Neural cell (in vitro differentiated cells): ENCODE measurements around the gene CNTF. TPM values are rescaled to one million over a fixed set of nuclear protein-coding genes. Genes with fewer than 3 reads are reported as not detected.

Experiments
- H2AFZ ChIP-seq: fragments of 200-600, 300-800 bp; sonication (generic), shearing (Covaris generic); 2 replicates; pipeline ENCODE4 v1.6.0; 2014; ENCODE audit warnings: low read depth, mild to moderate bottlenecking, antibody characterized with exemption, low read length, moderate library complexity
- H3F3A ChIP-seq: fragments of 200-600 bp; shearing (Covaris generic); 2 replicates; pipeline ENCODE4 v1.6.1; 2016; ENCODE audit warnings: mild to moderate bottlenecking, moderate library complexity, mixed read lengths, antibody characterized with exemption, low read length; ENCODE audit not compliant: insufficient read depth, poor library complexity, severe bottlenecking
- H3K27ac ChIP-seq: fragments of 200-600, 300-800 bp; sonication (generic), shearing (Covaris generic); 2 replicates; pipeline ENCODE4 v1.5.1; 2014; ENCODE audit warnings: mild to moderate bottlenecking, low read length, moderate library complexity
- H3K27me3 ChIP-seq: fragments of 300-800, 200-600 bp; sonication (generic), shearing (Covaris generic); 2 replicates; pipeline ENCODE4 v1.6.0; 2014; ENCODE audit warnings: mild to moderate bottlenecking, low read depth, low read length, moderate library complexity; ENCODE audit not compliant: insufficient read depth
- H3K36me3 ChIP-seq: fragments of 300-800, 200-600 bp; sonication (generic), shearing (Covaris generic); 2 replicates; pipeline ENCODE4 v1.5.1; 2014; ENCODE audit warnings: mild to moderate bottlenecking, antibody characterized with exemption, low read length, moderate library complexity; ENCODE audit not compliant: insufficient read depth
- H3K4me2 ChIP-seq: fragments of 300-800, 200-600 bp; sonication (generic), shearing (Covaris generic); 2 replicates; pipeline ENCODE4 v1.6.0; 2014; ENCODE audit warnings: mild to moderate bottlenecking, low read length
- H3K4me3 ChIP-seq: fragments of 300-800, 200-600 bp; sonication (generic), shearing (Covaris generic); 2 replicates; pipeline ENCODE4 v1.5.1; 2014; ENCODE audit warnings: mild to moderate bottlenecking, low read length, moderate library complexity
- H3K79me2 ChIP-seq: fragments of 200-600 bp; shearing (Covaris generic); replicated peaks from 2 replicates; pipeline ENCODE4 v1.6.0; 2014; ENCODE audit warnings: mild to moderate bottlenecking, low read length, moderate library complexity; ENCODE audit not compliant: insufficient read depth
- H3K9ac ChIP-seq: fragments of 300-800, 200-600 bp; sonication (generic), shearing (Covaris generic); 2 replicates; pipeline ENCODE4 v1.6.1; 2016; ENCODE audit warnings: mild to moderate bottlenecking, low read length, mixed read lengths
- H3K9me2 ChIP-seq: fragments of 200-600 bp; shearing (Covaris generic); 2 replicates; pipeline ENCODE4 v1.6.1; 2016; ENCODE audit warnings: mild to moderate bottlenecking, low read length, mixed read lengths; ENCODE audit not compliant: insufficient read depth
- H3K9me3 ChIP-seq: fragments of 200-600, 300-800 bp; sonication (generic), shearing (Covaris generic); 2 replicates; pipeline ENCODE4 v1.6.1; 2016; ENCODE audit warnings: mild to moderate bottlenecking, mixed run types, low read length, moderate library complexity, mixed read lengths
- H4K20me1 ChIP-seq: fragments of 200-600 bp; shearing (Covaris generic); 2 replicates; pipeline ENCODE4 v1.6.1; 2016; ENCODE audit warnings: mild to moderate bottlenecking, mixed run types; ENCODE audit not compliant: insufficient read depth
- CTCF ChIP-seq: fragments of 450-650 bp; IDR thresholded peaks from 2 replicates; pipeline ENCODE4 v1.5.1; 2014; ENCODE audit warnings: antibody characterized with exemption, mild to moderate bottlenecking, moderate library complexity; ENCODE audit not compliant: poor library complexity, severe bottlenecking
- EP300 ChIP-seq: fragments of 450-650 bp; conservative IDR thresholded peaks from 2 replicates; pipeline ENCODE4 v1.6.1; 2014; ENCODE audit warnings: antibody characterized with exemption, mild to moderate bottlenecking, moderate library complexity; ENCODE audit not compliant: poor library complexity, severe bottlenecking
- EZH2 ChIP-seq: fragments of 200-600, 300-800 bp; shearing (Covaris generic), sonication (generic); IDR thresholded peaks from 2 replicates; pipeline ENCODE4 v1.6.1; 2014; ENCODE audit warnings: antibody characterized with exemption, low read length, borderline replicate concordance, mild to moderate bottlenecking; ENCODE audit not compliant: insufficient read depth, poor library complexity, severe bottlenecking
- MXI1 ChIP-seq: fragments of 450-650 bp; conservative IDR thresholded peaks from 2 replicates; pipeline ENCODE4 v1.6.1; 2014; ENCODE audit warnings: antibody characterized with exemption, mild to moderate bottlenecking; ENCODE audit not compliant: poor library complexity, severe bottlenecking
- POLR2AphosphoS5 ChIP-seq: IDR thresholded peaks from 2 replicates; pipeline ENCODE4 v1.6.1; 2012
- RAD21 ChIP-seq: fragments of 450-650 bp; conservative IDR thresholded peaks from 2 replicates; pipeline ENCODE4 v1.6.1; 2014; ENCODE audit warnings: antibody characterized with exemption, mild to moderate bottlenecking, moderate library complexity
- REST ChIP-seq: IDR thresholded peaks from 2 replicates; pipeline ENCODE4 v1.6.1; 2012; ENCODE audit warnings: borderline replicate concordance
- SMC3 ChIP-seq: fragments of 450-650 bp; conservative IDR thresholded peaks from 2 replicates; pipeline ENCODE4 v1.6.1; 2014; ENCODE audit warnings: antibody characterized with exemption, mild to moderate bottlenecking, moderate library complexity; ENCODE audit not compliant: poor library complexity
- TAF1 ChIP-seq: IDR thresholded peaks from 2 replicates; pipeline ENCODE4 v1.6.1; 2012; ENCODE audit warnings: low read depth
- polyA plus RNA-seq: library from polyadenylated mRNA; depleted of rRNA; stranded (reverse); fragments of >200 nt; gene quantifications from 2 replicates; pipeline ENCODE4 v1.2.3, GENCODE V29; 2014

The CNTF gene
- polyA plus RNA-seq, 1 donor from 2014 or later = 2.3 TPM

DNA sequence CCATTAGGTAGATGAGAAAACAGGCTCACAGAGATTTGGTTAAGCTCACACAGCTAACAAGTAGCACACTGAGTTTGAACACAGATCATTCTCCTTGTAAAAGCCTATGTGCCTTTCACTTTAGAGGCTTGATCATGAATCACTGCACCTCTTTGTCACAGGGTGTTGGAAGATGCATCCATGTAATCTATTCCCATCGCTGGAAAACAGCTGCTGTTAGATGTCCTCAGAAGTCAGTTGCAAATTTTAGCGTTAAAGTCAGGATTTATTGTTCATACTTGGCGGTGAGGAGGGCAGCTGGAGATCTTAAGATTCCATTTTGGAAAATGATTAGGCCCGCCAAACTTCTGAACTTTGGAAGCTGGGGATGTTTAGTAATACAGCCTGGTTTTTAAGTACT, 2.6 kb downstream of the CNTF start:
- no peak overlapping the region for H3K4me2 ChIP-seq
- H4K20me1 ChIP-seq = no peaks in the 10 kb centered on the region
- no peak overlapping the region for H2AFZ ChIP-seq
- no peaks in the 10 kb centered on the region for H3K9me3 ChIP-seq
- H3K27ac ChIP-seq = no peak overlapping the region
- H3K36me3 ChIP-seq = peaks cover 5% of the 10 kb centered on the region
- no peaks in the 10 kb centered on the region for H3K79me2 ChIP-seq
- TF ChIP-seq TAF1 = no peak
- no peak for TF ChIP-seq EZH2
- no peak for TF ChIP-seq REST
- TF ChIP-seq RAD21 = no peak
- no peak for TF ChIP-seq SMC3
- no peak for TF ChIP-seq CTCF
- no peak for TF ChIP-seq POLR2AphosphoS5
- no peak for TF ChIP-seq MXI1
- no peak for TF ChIP-seq EP300
- H3F3A ChIP-seq = no peaks in the 10 kb centered on the region
- H3K9ac ChIP-seq = no peak overlapping the region
- H3K9me2 ChIP-seq = no peaks in the 10 kb centered on the region
- no peaks in the 10 kb centered on the region for H3K27me3 ChIP-seq
- no peak overlapping the region for H3K4me3 ChIP-seq

DNA sequence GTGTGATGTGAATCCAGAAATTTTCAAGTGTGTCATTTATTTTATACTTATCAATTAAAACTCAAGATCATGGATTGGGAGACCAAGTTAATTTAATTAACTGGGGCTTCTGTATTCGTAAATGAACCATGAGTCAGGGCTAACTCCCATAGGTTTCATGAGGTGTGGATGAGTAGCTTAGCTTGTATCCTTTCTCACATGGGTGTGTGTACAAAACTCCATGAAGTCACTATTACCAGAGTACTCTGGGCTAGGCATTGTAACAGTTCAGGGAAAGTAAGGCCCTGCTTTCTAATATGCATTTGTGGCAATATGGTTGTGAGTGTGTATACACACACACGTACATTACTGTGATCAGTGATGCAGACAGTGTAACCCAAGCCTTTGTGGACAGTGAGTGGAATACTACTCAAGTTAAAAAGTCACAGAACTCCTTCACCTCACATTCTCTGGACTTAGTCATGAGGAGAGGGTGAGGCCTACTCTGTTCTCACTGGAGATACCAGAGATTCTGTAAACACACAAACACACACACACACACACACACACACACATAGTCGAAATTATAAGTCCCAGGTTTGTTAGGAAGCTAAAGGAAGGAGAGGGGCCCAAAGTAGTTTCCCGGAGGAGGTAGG, 3.5 kb downstream of the CNTF start:
- no peak overlapping the region for H3K4me2 ChIP-seq
- H3K9ac ChIP-seq = no peak overlapping the region
- no peak overlapping the region for H3K4me3 ChIP-seq
- H3K9me3 ChIP-seq = no peaks in the 10 kb centered on the region
- peaks cover 5% of the 10 kb centered on the region for H3K36me3 ChIP-seq
- no peaks in the 10 kb centered on the region for H4K20me1 ChIP-seq
- no peaks in the 10 kb centered on the region for H3K9me2 ChIP-seq
- TF ChIP-seq EZH2 (no peak), TAF1 (no peak), SMC3 (no peak), EP300 (no peak), MXI1 (no peak), CTCF (no peak), POLR2AphosphoS5 (no peak), REST (no peak), RAD21 (no peak)
- H3K27me3 ChIP-seq = no peaks in the 10 kb centered on the region
- H3K27ac ChIP-seq = no peak overlapping the region
- no peaks in the 10 kb centered on the region for H3K79me2 ChIP-seq
- H2AFZ ChIP-seq = no peak overlapping the region
- no peaks in the 10 kb centered on the region for H3F3A ChIP-seq
